HCT116 (cell line): ENCODE measurements around the gene IL15RA. TPM values are rescaled to one million over a fixed set of nuclear protein-coding genes. Genes with fewer than 3 reads are reported as not detected.
A peak's percentile ranks its signal among the peaks of the same experiment; 100 is the strongest.

Experiments
- ATAC-seq: fragments of 200-7000 bp; cut with Tn5 transposase; 2 replicates; pipeline ENCODE4 v1.9.1; 2020; ENCODE audit warnings: mild to moderate bottlenecking, moderate library complexity
- BruUV-seq: library from RNA; stranded (reverse); fragments of 400-500 nt; replicated peaks from 2 replicates; lab custom pipeline; 2021; lab: Mats Ljungman, UMichigan
- CTCF ChIA-PET: fragments of 300-600 bp; sonication (Branson Sonifier 250); formaldehyde crosslinking; loops from one replicate; lab custom pipeline; 2021; ENCODE audit warnings: antibody characterized with exemption; lab: Charles Lee
- POLR2A ChIA-PET: fragments of 300-600, 350-600 bp; sonication (Branson Sonifier 250); formaldehyde crosslinking; loops from one replicate; lab custom pipeline; 2021; ENCODE audit warnings: antibody characterized with exemption; lab: Charles Lee
- RAD21 ChIA-PET, 2 experiments: fragments of 300-600 bp; sonication (Branson Sonifier 250); formaldehyde crosslinking; loops; one replicate each; lab custom pipeline; 2023; ENCODE audit warnings: low total read pairs in 2 of 2; ENCODE audit not compliant: uncharacterized antibody in 2 of 2, unreplicated experiment in 2 of 2, low non-redundant PET in 1 of 2; lab: Charles Lee
- DNase-seq: peaks from one replicate; pipeline ENCODE4 v3.0.0-alpha.2; 2010; ENCODE audit warnings: low read depth, low spot score
- H2AFZ ChIP-seq: fragments of 200-600 bp; shearing (Covaris generic), sonication (generic); 2 replicates; pipeline ENCODE4 v1.6.1; 2017; ENCODE audit warnings: low read depth, mixed run types, mixed read lengths, antibody characterized with exemption, low read length; ENCODE audit not compliant: poor library complexity, severe bottlenecking
- H3K27ac ChIP-seq: 2 replicates; pipeline ENCODE4 v1.5.1; 2012; ENCODE audit warnings: low read depth, low read length
- H3K27me3 ChIP-seq: fragments of 200-600 bp; sonication (generic); 2 replicates; pipeline ENCODE4 v1.6.1; 2016; ENCODE audit warnings: mixed run types, low read length, mixed read lengths; ENCODE audit not compliant: insufficient read depth
- H3K36me3 ChIP-seq, 2 experiments: fragments of 200-500 bp in 1 of 2; fragments of 200-600 bp in 1 of 2; sonication (Bioruptor generic) in 1 of 2; sonication (generic) in 1 of 2; 2 replicates each; pipeline versions ENCODE4 v1.5.1 to v1.6.1; 2014 to 2016; ENCODE audit warnings: low read length in 2 of 2, inconsistent platforms in 1 of 2, mixed read lengths in 1 of 2, mixed run types in 1 of 2; ENCODE audit not compliant: insufficient read depth in 2 of 2, control insufficient read depth in 1 of 2
- H3K4me1 ChIP-seq, 2 experiments: fragments of 200-600 bp in 1 of 2; sonication (generic) in 1 of 2; 2 replicates each; pipeline versions ENCODE4 v1.5.1 to v1.6.1; 2012 to 2017; ENCODE audit warnings: low read length in 2 of 2, inconsistent platforms in 1 of 2, mild to moderate bottlenecking in 1 of 2, mixed read lengths in 1 of 2, mixed run types in 1 of 2, moderate library complexity in 1 of 2; ENCODE audit not compliant: insufficient read depth in 2 of 2, control insufficient read depth in 1 of 2
- H3K4me2 ChIP-seq: fragments of 200-600 bp; sonication (generic); 2 replicates; pipeline ENCODE4 v1.6.1; 2017; ENCODE audit warnings: mixed run types, low read length, mixed read lengths
- H3K4me3 ChIP-seq, 2 experiments: fragments of 200-600 bp in 1 of 2; sonication (generic) in 1 of 2; replicated peaks in 1 of 2; 2 replicates each; pipeline ENCODE4 v1.5.1; 2011 to 2016; ENCODE audit warnings: low read length in 2 of 2, control low read depth in 1 of 2, low read depth in 1 of 2, mild to moderate bottlenecking in 1 of 2, mixed read lengths in 1 of 2, mixed run types in 1 of 2
- H3K79me2 ChIP-seq: fragments of 200-600 bp; sonication (generic); 2 replicates; pipeline ENCODE4 v1.6.1; 2017; ENCODE audit warnings: mild to moderate bottlenecking, mixed run types, low read length, moderate library complexity, mixed read lengths; ENCODE audit not compliant: insufficient read depth
- H3K9ac ChIP-seq: fragments of 200-600 bp; sonication (generic); 2 replicates; pipeline ENCODE4 v1.6.1; 2016; ENCODE audit warnings: low read length, mixed read lengths
- H3K9me2 ChIP-seq: fragments of 200-600 bp; sonication (generic), shearing (Covaris generic); 2 replicates; pipeline ENCODE4 v1.6.1; 2017; ENCODE audit warnings: mixed run types, mild to moderate bottlenecking, moderate library complexity; ENCODE audit not compliant: insufficient read depth
- H3K9me3 ChIP-seq, 2 experiments: fragments of 200-500 bp in 1 of 2; fragments of 200-600 bp in 1 of 2; sonication (Bioruptor generic) in 1 of 2; sonication (generic) in 1 of 2; 2 replicates each; pipeline ENCODE4 v1.6.1; 2014 to 2017; ENCODE audit warnings: low read length in 2 of 2, mixed read lengths in 2 of 2, inconsistent platforms in 1 of 2, low read depth in 1 of 2, mild to moderate bottlenecking in 1 of 2, mixed run types in 1 of 2, moderate library complexity in 1 of 2; ENCODE audit not compliant: control insufficient read depth in 1 of 2, insufficient read depth in 1 of 2
- H4K20me1 ChIP-seq: fragments of 200-600 bp; sonication (generic), shearing (Covaris generic); 2 replicates; pipeline ENCODE4 v1.6.1; 2017; ENCODE audit warnings: mixed run types, mild to moderate bottlenecking, moderate library complexity; ENCODE audit not compliant: insufficient read depth
- CEBPB ChIP-seq: IDR thresholded peaks from 2 replicates; pipeline ENCODE4 v1.6.1; 2012; ENCODE audit warnings: low read depth
- EGR1 ChIP-seq: IDR thresholded peaks from 2 replicates; pipeline ENCODE4 v1.6.1; 2012; ENCODE audit warnings: low read depth
- JUND ChIP-seq: IDR thresholded peaks from 2 replicates; pipeline ENCODE4 v1.6.1; 2012
- POLR2A ChIP-seq: IDR thresholded peaks from 2 replicates; pipeline ENCODE4 v1.7.0; 2011; ENCODE audit warnings: borderline replicate concordance; ENCODE audit not compliant: insufficient read depth, insufficient read length; ENCODE audit errors: extremely low read depth
- RAD21 ChIP-seq: IDR thresholded peaks from 2 replicates; pipeline ENCODE4 v1.6.1; 2012; ENCODE audit warnings: low read depth, mild to moderate bottlenecking
- SIN3A ChIP-seq: IDR thresholded peaks from 2 replicates; pipeline ENCODE4 v1.6.1; 2012; ENCODE audit warnings: low read depth
- SRF ChIP-seq: IDR thresholded peaks from 2 replicates; pipeline ENCODE4 v1.6.1; 2012; ENCODE audit warnings: low read depth
- YY1 ChIP-seq: IDR thresholded peaks from 2 replicates; pipeline ENCODE4 v1.6.1; 2011; ENCODE audit warnings: low read length, low read depth, moderate library complexity, mild to moderate bottlenecking; ENCODE audit not compliant: insufficient replicate concordance; ENCODE audit errors: extremely low read depth
- ZNF274 ChIP-seq: fragments of 200-500 bp; sonication (Bioruptor generic); IDR thresholded peaks from 2 replicates; pipeline ENCODE4 v1.6.1; 2014; ENCODE audit warnings: mild to moderate bottlenecking, low read depth, low read length, inconsistent platforms
- intact Hi-C: fragments of 100-400 bp; cut with micrococcal nuclease; formaldehyde crosslinking; loops from 2 replicates; pipeline ENCODE4 v1.10.0; 2022
- total RNA-seq: library from RNA; stranded (reverse); gene quantifications from one replicate; pipeline ENCODE4 v1.2.1, GENCODE V29; 2021; ENCODE audit not compliant: unreplicated experiment
- TF ChIP-seq, protein P1 (sequence below), 3 experiments: fragments of 200-600 bp in 1 of 3; sonication (generic) in 1 of 3; IDR thresholded peaks in 2 of 3; conservative IDR thresholded peaks in 1 of 3; 2 replicates each; pipeline ENCODE4 v1.5.1; 2012 to 2017; ENCODE audit warnings: low read depth in 2 of 3, low read length in 2 of 3, antibody characterized with exemption in 1 of 3, borderline replicate concordance in 1 of 3, control low read depth in 1 of 3, mild to moderate bottlenecking in 1 of 3, mixed read lengths in 1 of 3, mixed run types in 1 of 3, moderate library complexity in 1 of 3; ENCODE audit not compliant: insufficient read depth in 1 of 3
- TF ChIP-seq, protein P2 (sequence below): IDR thresholded peaks from 2 replicates; pipeline ENCODE4 v1.6.1; 2012

IL15RA gene
- total RNA-seq, 1 experiment from 2014 or later, result 10.5 TPM

- Histone ChIP-seq H3K79me2 (no peaks in the 10 kb centered on the region), H3K9ac (no peak overlapping the region), H3K9me3 (no peaks in the 10 kb centered on the region), H3K4me1 (0 out of 4 replicates have a peak, but pooled peaks cover 0 to 2% of the 10 kb centered on the region in 2 experiments), H2AFZ (peak overlapping the region; percentile 77), H3K27me3 (no peaks in the 10 kb centered on the region), H3K4me2 (peak overlapping the region; percentile 29), H3K36me3 (no peaks in the 10 kb centered on the region), H3K9me2 (no peaks in the 10 kb centered on the region), H3K27ac (no peak overlapping the region), H3K4me3 (no peak overlapping the region), H4K20me1 (no peaks in the 10 kb centered on the region)
- POLR2A ChIA-PET, result no interaction called here
- CTCF ChIA-PET, result interaction anchor here (1.0 to 3.0 kb wide), 5 partner anchors 13 to 387 kb away, joined by 3 to 17 read pairs (median 4); no protein-coding TSS in a partner anchor
- intact Hi-C loops, result loop anchor here (1.0 to 10.0 kb wide), 3 partner anchors 70 to 392 kb away; no protein-coding TSS in a partner anchor
- ATAC-seq (peak; percentile 91), DNase-seq (peak; percentile 29)
- BruUV-seq, result no TSS peak
- TF ChIP-seq RAD21, result peak; percentile 67
- no peak for TF ChIP-seq POLR2A
- TF ChIP-seq, protein P1, sequence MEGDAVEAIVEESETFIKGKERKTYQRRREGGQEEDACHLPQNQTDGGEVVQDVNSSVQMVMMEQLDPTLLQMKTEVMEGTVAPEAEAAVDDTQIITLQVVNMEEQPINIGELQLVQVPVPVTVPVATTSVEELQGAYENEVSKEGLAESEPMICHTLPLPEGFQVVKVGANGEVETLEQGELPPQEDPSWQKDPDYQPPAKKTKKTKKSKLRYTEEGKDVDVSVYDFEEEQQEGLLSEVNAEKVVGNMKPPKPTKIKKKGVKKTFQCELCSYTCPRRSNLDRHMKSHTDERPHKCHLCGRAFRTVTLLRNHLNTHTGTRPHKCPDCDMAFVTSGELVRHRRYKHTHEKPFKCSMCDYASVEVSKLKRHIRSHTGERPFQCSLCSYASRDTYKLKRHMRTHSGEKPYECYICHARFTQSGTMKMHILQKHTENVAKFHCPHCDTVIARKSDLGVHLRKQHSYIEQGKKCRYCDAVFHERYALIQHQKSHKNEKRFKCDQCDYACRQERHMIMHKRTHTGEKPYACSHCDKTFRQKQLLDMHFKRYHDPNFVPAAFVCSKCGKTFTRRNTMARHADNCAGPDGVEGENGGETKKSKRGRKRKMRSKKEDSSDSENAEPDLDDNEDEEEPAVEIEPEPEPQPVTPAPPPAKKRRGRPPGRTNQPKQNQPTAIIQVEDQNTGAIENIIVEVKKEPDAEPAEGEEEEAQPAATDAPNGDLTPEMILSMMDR (IDR thresholded peaks at IDR 0.05 in 2 of 3, conservative IDR thresholded peaks at IDR 0.05 in 1 of 3; ENCODE audit: borderline replicate concordance in 1 of 3, insufficient read depth in 1 of 3, low read depth in 2 of 3, low read length in 2 of 3), result peak; percentile 77 to 88 (median 84)
- RAD21 ChIA-PET, result interaction anchor here in 1 of 2 experiments (1.0 kb wide), 1 partner anchor 387 kb away, joined by 3 read pairs; no protein-coding TSS in a partner anchor
Measured at GRCh38 chr10:6014241-6014761, 37.0 kb upstream of the IL15RA start.

GRCh38 chr10:6013413-6014192 lies 36.3 kb upstream of the IL15RA start:
- POLR2A ChIA-PET, result no interaction called here

More at GRCh38 chr10:6013413-6014192, 36.3 kb upstream of the IL15RA start:
- DNase-seq (no peak), ATAC-seq (peak; percentile 62)
- H4K20me1 ChIP-seq, result no peaks in the 10 kb centered on the region
- H3K79me2 ChIP-seq, result no peaks in the 10 kb centered on the region
- no peak overlapping the region for H3K9ac ChIP-seq
- no peaks in the 10 kb centered on the region for H3K27me3 ChIP-seq
- H3K4me2 ChIP-seq, result peak overlapping the region; percentile 29
- 0 out of 4 replicates have a peak, but pooled peaks cover 0 to 2% of the 10 kb centered on the region in 2 experiments for H3K4me1 ChIP-seq
- no peaks in the 10 kb centered on the region for H3K9me2 ChIP-seq
- CTCF ChIA-PET, result interaction anchor here (0.6 to 3.0 kb wide), 6 partner anchors 14 to 665 kb away, joined by 3 to 17 read pairs (median 4); no protein-coding TSS in a partner anchor
- no TSS peak for BruUV-seq
- RAD21 ChIA-PET, result interaction anchor here in 1 of 2 experiments (1.0 kb wide), 1 partner anchor 388 kb away, joined by 3 read pairs; no protein-coding TSS in a partner anchor
- TF ChIP-seq JUND (no peak), SIN3A (no peak), CEBPB (no peak), EGR1 (no peak), ZNF274 (no peak), SRF (no peak), YY1 (no peak)
- TF ChIP-seq, protein P2, sequence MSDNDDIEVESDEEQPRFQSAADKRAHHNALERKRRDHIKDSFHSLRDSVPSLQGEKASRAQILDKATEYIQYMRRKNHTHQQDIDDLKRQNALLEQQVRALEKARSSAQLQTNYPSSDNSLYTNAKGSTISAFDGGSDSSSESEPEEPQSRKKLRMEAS, result no peak
- no peaks in the 10 kb centered on the region for H3K9me3 ChIP-seq
- H2AFZ ChIP-seq, result peak overlapping the region; percentile 77
- no peaks in the 10 kb centered on the region for H3K36me3 ChIP-seq
- intact Hi-C loops, result loop anchor here (1.0 to 10.0 kb wide), 3 partner anchors 69 to 393 kb away; no protein-coding TSS in a partner anchor
- no peak overlapping the region for H3K27ac ChIP-seq
- no peak overlapping the region for H3K4me3 ChIP-seq
